GM10847 (cell line): ENCODE data around the gene TMEM184A.

ENCODE experiments used
- POLR2A ChIP-seq: IDR thresholded peaks from 2 replicates; pipeline ENCODE4 v1.6.1; 2011; ENCODE audit not compliant: insufficient read length; ENCODE audit errors: extremely low read depth

Gene TMEM184A

DNA sequence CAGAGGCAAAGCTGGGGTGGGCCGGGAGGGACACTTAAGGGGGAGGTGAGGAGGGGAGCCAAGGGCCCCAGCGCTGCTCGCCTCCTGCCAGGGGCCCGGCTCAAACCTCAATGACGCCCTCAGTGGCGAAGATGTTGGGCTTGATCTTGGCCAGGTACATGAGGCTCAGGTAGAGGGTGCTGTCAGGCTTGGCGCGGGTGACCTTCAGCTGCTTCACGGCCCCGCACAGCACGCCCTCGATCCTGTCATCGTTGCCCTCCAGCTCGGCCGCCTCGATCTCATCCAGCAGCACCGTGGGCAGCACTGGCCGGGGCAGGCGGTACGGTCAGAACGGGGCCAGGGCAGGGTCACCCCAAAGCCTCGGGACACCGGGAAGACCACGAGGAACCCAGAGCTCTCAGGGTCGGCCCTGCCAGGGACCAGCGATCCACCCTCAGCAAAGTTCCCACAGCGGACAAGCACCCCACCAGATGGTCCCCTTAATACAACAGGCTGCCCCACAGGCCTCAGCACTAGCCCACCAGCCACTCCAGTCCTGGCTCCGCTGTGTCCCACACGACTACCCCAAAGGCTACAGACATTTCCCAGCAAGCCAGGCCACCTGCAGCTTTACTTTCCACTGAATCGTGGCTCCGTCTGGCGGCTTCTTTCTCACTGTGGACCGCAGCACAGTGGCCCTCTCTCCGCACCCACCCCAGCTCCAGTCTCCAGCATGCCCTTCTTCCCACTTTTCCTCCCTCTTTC lies 55.8 kb downstream of the TMEM184A start:
- no peak for TF ChIP-seq POLR2A

DNA sequence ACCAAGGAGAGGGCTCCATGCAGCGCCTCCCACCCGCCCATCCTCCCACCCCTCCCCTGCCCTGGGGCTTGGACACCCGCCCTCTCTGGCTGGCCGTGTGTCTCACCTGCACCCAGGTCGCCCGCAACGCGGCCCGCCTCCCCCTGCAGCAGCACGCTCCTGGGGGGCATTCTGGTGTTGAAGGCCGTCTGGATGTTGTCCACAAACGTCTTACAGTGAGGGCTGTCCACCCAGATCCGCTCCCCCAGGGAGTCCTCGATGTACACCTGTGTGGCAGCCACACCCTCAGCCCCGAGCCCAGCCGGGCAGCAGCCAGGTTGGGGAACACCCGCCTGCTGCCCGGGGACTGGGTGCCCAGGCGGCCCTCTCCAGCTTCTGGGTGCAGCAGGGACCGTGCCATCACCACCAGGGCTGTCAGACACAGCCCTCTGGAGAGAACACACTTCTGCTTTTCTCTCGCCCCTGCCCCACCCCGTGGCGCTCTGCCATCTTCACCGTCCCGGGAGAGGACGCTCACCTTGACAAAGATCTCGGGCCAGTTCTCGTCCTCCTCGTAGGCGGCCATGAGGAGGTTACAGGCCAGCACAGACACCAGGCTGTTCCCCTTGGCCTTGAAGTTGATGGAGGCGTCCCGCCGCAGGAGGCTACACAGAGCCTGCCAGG lies 56.5 kb downstream of the TMEM184A start:
- TF ChIP-seq POLR2A: no peak

DNA sequence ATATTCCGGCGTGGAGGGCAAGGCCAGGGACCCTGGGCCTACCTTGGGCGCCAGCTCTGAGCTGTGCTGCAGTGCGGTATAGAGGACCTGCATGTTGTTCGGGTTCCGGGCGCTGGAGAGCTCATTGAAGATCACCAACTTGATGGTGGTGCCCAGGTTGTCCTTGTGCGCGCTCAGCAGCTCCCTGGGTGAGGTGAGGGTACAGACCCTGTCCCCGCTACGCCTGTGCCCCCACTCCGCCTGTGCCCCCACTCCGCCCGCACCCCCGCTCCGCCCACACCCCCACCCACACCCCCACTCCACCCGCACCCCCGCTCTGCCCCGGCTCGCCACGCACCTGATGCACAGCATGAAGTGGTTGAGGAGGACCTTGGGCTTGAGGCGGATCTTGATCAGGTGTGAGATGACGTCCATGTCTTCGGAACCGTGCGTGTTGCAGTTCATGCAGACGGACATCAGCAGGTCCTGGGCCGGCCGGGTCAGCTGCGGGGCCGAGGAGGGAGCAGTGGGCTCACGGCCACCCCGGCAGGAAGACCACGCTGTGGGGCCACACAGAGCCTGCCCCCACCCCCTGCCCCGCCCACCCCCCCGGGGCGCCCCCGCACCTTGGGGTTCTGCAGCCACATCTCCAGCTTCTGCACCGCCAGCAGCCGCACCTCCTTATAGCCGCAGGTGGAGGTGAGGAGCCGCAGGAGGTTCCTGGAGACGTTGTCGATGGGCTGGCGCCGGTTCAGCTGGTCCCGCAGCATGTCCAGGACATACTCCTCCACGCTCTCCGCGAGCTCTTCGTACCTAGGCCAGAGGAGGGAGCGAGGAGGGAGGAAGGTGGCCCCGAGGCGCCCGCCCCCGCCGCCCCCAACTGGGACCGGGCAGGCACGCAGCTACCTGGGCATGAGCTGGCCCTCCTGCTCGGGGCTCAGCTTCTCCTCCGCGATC lies 57.4 kb downstream of the TMEM184A start:
- TF ChIP-seq POLR2A: no peak

DNA sequence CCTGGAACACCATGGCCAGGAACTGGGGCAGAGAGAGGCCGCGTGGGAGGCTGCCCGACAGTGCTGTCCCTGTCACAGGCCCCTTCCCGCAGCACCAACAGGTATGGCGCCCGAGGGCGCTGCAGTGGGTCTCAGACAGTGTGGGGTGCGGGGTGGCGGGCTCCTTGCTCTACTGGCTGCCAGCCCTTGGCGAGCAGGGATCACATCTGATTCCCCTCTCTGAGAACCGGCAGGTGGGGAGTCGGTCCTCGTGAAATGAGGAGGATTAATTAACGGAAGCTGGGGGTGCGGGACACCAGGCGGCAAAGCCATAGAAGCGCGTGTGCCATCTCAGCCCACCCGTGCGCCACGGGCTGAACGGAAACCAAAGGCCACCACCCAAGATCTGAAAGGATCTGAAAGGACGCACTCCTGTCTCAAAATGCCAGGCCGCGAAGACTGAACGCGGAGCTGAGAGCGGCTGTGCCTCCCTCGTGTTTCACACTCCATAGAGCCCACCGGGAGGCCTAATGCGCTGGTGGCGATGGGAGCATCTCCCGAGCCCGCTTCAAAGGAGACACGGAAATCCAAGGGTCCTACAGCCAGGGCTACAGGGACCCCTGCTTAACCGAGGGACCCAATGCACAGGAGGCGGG lies 58.6 kb downstream of the TMEM184A start:
- TF ChIP-seq POLR2A: no peak

DNA sequence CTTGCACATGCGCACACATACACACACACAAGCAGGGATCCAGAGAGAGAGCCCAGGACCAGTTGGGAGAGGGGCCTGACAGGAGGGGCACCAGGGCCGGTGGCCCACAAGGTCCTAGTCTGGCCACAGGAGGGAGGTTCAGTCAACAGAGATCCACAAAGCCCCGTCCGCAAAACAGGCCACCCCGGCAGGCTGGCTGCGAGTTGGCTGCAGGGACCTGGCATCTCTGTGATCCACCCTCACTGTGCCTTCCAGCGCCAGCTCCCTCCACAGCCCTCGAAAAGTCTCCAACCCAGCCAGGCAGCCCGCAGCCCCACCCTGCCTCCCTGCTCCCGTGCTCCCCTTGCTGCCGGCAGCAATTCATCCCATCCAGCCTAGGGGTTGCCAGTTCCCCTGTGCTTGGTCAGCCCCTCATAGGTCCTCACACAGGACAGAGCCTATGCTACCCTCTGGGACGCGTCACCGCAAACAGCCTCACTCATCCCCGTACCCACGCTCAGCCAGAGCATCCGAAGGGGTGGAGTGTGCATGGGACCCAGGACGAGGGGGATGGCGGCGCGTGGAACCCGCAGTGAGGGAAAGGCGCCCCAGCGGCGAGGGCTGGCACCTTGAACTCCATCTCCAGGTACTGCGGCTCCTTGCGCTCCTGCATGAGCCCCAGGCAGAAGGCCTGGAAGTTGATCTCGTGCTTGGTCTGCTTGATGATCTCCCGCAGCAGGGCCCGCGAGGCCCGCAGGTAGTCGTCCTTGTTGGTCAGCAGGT lies 59.3 kb downstream of the TMEM184A start:
- no peak for TF ChIP-seq POLR2A

DNA sequence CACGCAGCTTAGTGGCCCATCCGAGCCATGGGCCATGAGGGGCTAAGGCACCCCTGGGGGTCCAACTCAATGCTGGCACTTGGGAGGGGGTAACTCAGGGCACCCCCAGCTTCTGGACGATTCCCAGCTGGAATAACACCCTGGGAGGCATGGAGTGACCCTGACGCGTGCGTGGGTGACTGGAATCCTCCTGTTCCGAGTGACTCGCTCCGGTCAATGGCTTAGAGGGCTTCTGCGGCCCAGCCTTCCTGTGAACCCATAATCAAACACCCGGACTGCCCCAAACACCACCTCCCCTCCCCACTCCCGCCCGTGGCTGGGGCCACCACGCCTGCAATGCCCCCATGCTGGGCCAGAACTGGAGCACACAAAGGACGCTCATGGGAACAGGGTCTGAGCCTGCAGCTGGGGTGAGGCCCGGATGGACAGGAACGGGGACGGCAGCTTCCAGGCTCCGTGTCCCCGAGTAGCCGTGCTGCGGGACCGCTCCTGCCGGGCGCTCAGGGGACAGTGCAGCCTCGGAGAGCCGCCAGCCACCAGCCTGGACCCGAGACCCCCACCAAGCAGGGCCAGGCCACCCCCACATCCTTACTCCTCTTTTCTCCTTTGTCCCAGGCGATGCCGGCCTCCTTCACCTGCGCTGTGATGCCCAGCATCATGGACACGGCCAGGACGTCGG lies 60.3 kb downstream of the TMEM184A start:
- TF ChIP-seq POLR2A: no peak

DNA sequence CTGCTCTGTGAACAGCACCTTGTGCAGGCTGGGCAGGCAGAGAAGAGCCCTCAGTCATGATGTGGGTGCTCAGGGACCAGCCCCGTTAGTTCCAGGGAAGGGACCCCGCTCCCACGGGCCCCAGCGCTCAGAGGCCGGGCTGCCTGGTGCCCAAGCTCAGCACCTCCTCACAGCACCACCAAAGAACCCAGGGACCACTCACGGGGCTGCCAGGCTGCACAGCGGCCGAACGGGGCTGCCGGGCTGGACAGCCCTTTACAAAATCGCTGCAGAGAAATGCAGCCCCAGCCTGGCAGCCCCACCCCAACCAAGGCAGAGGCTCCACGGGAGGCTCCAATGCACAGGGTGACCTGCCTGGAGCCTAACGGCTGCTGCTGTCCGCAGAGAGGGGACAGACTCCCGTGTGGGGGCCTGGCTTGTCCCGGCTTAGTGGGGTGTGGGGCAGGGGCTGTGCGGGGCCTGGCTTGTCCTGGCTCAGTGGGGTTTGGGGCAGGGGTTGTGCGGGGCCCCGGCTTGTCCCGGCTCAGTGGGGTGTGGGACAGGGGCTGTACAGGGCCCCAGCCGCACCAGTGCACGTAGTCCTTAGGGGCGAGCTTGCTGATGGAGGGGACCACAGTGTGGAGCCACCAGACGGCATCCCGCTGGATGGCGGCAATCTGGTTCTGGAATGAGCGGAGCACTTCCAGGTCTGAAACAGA lies 61.0 kb downstream of the TMEM184A start:
- no peak for TF ChIP-seq POLR2A

DNA sequence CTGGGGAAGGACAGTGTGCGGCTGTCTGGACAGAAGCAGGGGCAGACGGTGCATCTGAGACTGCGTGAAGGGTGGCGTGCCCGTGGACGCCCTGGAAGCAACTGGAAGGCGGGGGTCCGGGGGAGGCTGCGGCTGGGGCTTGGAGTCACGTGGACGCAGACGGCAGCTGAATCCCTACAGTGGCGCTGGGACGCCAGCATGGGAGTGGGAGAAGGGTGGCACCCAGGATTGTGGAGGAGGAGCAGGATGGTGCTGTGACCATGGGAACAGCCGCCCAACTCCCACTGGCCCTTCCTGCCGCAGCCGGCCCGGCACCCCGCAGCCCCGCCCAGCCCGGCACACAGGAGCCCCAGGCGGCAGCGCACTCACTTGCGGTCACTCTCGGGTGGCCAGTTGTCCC lies 61.6 kb downstream of the TMEM184A start:
- TF ChIP-seq POLR2A: no peak

DNA sequence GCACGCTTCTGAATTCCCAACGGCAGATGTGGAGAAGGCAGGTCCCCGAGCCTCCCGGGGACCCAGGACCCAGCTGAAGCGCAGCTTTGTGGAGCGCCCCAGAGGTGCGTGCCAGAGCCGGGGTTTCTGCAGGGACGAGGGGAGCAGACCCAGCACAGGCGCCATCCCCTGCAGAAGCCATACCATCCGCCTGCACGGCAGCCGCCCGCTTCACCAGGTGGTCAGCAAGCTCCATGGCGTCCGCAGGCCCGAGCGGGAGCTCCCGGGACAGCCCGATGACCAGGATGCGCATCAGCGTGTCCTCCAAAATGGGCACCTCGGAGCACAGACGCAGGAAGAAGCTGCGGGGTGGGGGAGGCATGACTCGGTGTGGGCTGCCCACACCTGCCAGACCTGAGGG lies 62.4 kb downstream of the TMEM184A start:
- no peak for TF ChIP-seq POLR2A

DNA sequence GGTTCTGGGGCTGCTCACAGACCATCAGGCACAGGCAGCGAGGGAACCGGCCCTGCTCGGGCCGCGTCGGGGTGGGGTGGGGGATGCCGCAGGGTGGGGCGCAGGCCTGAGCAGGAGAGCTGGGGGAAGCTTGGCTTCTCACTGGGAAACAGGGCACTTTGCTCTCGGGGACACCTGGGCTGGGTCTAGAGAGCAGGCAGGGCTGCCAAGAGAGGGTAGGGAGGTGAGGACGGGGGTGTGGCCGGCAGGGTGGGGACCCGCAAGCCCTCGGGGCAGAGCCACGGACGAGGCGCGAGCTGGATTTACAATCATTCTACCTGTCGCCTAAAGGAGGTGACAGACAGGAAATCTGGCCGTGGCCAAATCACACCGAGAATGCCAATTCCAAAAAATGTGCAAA lies 62.9 kb downstream of the TMEM184A start:
- TF ChIP-seq POLR2A: no peak

DNA sequence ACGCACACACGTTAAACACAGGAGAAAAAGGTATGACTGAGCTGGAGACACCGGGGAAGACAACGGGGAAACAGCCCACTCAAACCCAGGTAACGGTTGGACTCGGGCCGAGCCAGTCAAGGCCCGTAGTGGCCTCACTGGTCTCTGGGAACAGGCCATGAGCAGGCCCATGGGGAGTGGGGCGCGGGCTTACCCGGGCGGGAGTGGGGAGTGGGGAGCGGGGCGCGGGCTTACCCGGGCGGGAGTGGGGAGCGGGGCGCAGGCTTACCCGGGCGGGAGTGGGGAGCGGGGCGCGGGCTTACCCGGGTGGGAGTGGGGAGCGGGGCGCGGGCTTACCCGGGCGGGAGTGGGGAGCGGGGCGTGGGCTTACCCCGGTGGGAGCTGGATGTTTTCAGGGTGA lies 63.4 kb downstream of the TMEM184A start:
- no peak for TF ChIP-seq POLR2A
